ENCODE results near the gene GSTT2B. TPM values are rescaled to one million over a fixed set of nuclear protein-coding genes. Genes with fewer than 3 reads are reported as not detected.

Gene GSTT2B
- total and polyA plus RNA-seq, 10 of the 15 experiments (the other 5 are each of a cell fraction or from before 2014, with no cell fraction given), result 0.15 to 0.29 (median 0.21) TPM; not detected in 7

- CTCF ChIA-PET, result no interaction called here
- Histone ChIP-seq H3K4me3 (no peak overlapping the region), H3K9ac (ENCODE audit: control insufficient read depth, insufficient read depth, low read length) (no peak overlapping the region), H3K27me3 (replicated peaks in 1 of 2; ENCODE audit: control insufficient read depth in 2 of 2, insufficient read depth in 2 of 2, low read length in 1 of 2) (no peaks in the 10 kb centered on the region), H3K9me3 (replicated peaks; ENCODE audit: control insufficient read depth, insufficient read depth, low read length) (no peaks in the 10 kb centered on the region), H3K79me2 (ENCODE audit: control insufficient read depth, insufficient read depth, low read length) (no peaks in the 10 kb centered on the region), H3K4me1 (ENCODE audit: control insufficient read depth, insufficient read depth, low read length) (no peaks in the 10 kb centered on the region), H2AFZ (ENCODE audit: control insufficient read depth, low read depth, low read length) (no peak overlapping the region), H3K4me2 (ENCODE audit: control insufficient read depth, insufficient read depth) (no peak overlapping the region), H3K36me3 (ENCODE audit: control insufficient read depth in 2 of 2, insufficient read depth in 2 of 2, low read length in 1 of 2) (no peaks in the 10 kb centered on the region), H3K27ac (ENCODE audit: control insufficient read depth, insufficient read depth) (no peak overlapping the region), H4K20me1 (ENCODE audit: control insufficient read depth, insufficient read depth) (no peaks in the 10 kb centered on the region)
- ATAC-seq, result no peak
- SMC1A ChIA-PET (ENCODE audit: uncharacterized antibody, unreplicated experiment), result no interaction called here
- TF ChIP-seq MTA2 (IDR thresholded peaks at IDR 0.05; ENCODE audit: low read depth), result no peak
- no peak for TF ChIP-seq GATAD2B (conservative IDR thresholded peaks at IDR 0.05; ENCODE audit: low read depth)
- no peak for TF ChIP-seq HDGF (IDR thresholded peaks at IDR 0.05)
- TF ChIP-seq TCF7 (IDR thresholded peaks at IDR 0.05; ENCODE audit: borderline replicate concordance), result no peak
- TF ChIP-seq FOS (IDR thresholded peaks at IDR 0.05; ENCODE audit: borderline replicate concordance, extremely low read depth, insufficient read length), result no peak
- no peak for TF ChIP-seq ZNF274 (IDR thresholded peaks at IDR 0.05; ENCODE audit: insufficient read depth, insufficient read length)
- TF ChIP-seq LARP7 (IDR thresholded peaks at IDR 0.05), result no peak
- no peak for TF ChIP-seq RBBP5 (conservative IDR thresholded peaks at IDR 0.05)
- TF ChIP-seq ZSCAN29 (IDR thresholded peaks at IDR 0.05), result no peak
- no peak for TF ChIP-seq SPI1 (IDR thresholded peaks at IDR 0.05; ENCODE audit: borderline replicate concordance, insufficient read depth, low read depth, low read length)
- no peak for TF ChIP-seq JUND (IDR thresholded peaks at IDR 0.05; ENCODE audit: low read depth, low read length)
- TF ChIP-seq ZNF384 (IDR thresholded peaks at IDR 0.05; ENCODE audit: borderline replicate concordance, low read depth, low read length), result no peak
- TF ChIP-seq SP1 (IDR thresholded peaks at IDR 0.05; ENCODE audit: low read depth, low read length), result no peak
- TF ChIP-seq CEBPZ (IDR thresholded peaks at IDR 0.05; ENCODE audit: low read depth, low read length), result no peak
- TF ChIP-seq ELK1 (IDR thresholded peaks at IDR 0.05; ENCODE audit: low read depth, low read length), result no peak
- TF ChIP-seq EP300 (IDR thresholded peaks at IDR 0.05; ENCODE audit: borderline replicate concordance in 1 of 2, control insufficient read depth in 1 of 2, low read depth in 2 of 2, low read length in 2 of 2), result no peak
- no peak for TF ChIP-seq MEF2B (IDR thresholded peaks at IDR 0.05; ENCODE audit: partially characterized antibody, poor library complexity, severe bottlenecking)
- TF ChIP-seq SMC3 (IDR thresholded peaks at IDR 0.05; ENCODE audit: borderline replicate concordance, low read length), result no peak
- TF ChIP-seq PBX3 (IDR thresholded peaks at IDR 0.05; ENCODE audit: insufficient replicate concordance, low read depth, low read length), result no peak
- TF ChIP-seq MEF2A (IDR thresholded peaks at IDR 0.05; ENCODE audit: insufficient read depth, low read depth, low read length), result no peak
- in situ Hi-C loops (cut with MboI), result no loop called here
- FAIRE-seq, result no peak
- WGBS (ENCODE audit: insufficient coverage, insufficient replicate concordance, low lambda C conversion rate, missing lambda C conversion rate), result no CpG with 5 or more reads among the region's 6 CpGs
- POLR2A ChIA-PET, result no interaction called here
- DNase-seq (ENCODE audit: low read depth, low spot score), result no peak
- RAD21 ChIA-PET (ENCODE audit: unreplicated experiment), result no interaction called here
- intact Hi-C loops (cut with micrococcal nuclease; ENCODE audit: unreplicated experiment), result no loop called here
- no TSS peak for BruUV-seq (replicated peaks)
Measured at GRCh38 chr22:23984430-23984829, 23.4 kb upstream of the GSTT2B start.
